NCI-H146 treated with DMSO at 0.1 percent for 48 hours (cell line): ENCODE data around the gene POLR3H.
"Not testable (repeated sequence)": the region's sequence is repeated elsewhere in the genome, so short reads cannot be mapped to it uniquely, and the experiment has no call there.

ENCODE experiments used
- DNase-seq: peaks from one replicate; lab custom pipeline; 2025; ENCODE audit not compliant: unreplicated experiment; lab: John Stamatoyannopoulos, UW

POLR3H gene

DNA sequence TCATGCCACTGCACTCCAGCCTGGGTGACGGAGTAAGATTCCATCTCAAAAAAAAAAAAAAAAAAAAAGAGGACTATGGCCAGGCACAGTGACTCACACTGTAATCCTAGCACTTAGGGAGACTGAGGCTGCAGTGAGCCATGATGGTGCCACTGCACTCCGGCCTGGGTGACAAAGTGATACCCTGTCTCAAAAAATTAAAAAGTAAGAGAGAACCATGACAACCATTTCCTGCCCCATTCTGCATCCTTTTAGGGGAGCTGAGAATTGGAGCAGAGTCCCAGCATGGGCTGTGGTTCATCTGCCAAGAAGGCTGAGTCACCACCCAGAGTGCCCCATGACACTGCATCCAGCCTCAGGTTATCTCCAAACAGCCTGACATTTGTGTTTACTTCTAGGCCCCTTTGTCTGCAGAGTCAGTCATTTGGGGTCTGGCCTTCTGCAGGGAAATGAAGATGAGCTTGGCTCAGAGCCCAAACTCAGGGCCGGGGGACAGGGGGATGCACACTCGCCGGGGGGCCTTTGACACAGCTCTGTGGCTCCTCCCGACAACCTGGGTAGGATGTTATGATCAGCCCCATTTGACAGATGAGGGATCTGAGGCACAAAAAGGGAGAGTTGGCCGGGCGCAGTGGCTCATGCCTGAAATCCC is 21.3 kb upstream of the POLR3H start:
- DNase-seq = no peak

DNA sequence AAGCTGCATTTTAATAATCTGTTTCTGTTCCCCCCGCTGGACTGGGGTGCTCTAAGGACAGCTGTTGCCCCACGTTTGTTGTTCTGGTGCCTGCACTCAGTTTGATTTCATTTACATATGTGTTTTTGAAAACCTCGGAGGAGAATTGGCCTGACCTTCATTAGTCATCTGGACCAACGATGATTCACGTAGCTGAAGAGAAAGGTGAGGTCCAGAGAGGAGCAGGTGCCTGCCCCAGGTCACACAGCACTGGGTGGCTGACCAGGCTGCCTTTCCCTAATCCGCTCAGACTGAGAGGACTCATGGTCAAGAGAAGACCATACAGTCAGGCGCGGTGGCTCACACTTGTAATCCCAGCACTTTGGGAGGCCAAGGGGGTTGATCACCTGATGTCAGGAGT is 20.3 kb upstream of the POLR3H start:
- no peak for DNase-seq

DNA sequence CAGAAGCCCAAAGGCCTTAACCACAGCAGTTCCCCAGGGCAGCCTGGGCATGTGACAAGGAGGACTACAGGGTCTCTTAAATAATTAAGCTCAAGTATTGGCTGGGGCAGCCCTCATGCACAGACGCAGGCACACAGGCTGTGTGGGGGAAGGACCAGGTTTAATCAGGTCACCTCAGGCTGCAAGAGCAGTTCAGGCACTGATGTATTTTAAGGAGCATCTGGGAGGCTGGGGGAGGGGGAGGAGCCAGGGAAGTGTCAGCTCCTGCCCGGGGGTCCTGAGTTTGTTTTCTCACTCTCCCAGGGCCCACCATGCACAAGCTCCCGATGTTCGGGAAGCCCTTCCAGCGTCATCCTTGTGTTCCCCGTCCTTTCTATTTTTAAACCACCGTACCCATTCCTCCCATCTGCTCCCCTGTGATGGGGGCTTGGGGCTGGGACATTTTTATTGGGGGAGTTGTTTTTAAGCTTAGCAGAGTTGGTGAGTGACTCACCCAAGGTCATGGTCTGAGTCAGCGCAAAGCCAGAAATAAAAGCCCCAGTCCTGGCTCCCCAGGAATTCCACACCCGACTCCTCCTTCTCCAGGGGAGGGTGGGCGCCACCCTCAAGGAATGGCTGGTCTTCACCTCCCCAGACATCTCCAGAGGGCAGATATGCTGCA is 18.9 kb upstream of the POLR3H start:
- DNase-seq = no peak

DNA sequence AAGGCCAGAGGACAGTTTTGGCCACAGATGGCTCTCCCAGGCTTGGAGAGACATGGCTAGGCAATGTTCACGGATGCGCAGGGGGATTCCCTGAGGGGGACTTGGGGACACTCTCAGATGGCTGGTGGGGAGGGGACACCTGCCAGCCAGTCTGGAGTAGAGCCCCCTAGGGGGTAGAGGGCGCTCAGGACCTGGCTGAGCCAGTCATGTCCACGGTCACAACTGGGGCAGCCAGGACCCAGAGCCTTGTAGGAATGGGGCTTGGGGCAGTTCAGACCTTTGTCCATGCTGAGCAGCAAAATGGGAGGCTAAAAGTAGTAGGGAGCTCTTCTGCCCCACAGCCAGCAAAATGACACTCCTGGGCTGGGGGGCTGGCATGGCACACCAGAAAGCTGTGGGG is 18.2 kb upstream of the POLR3H start:
- no peak for DNase-seq

DNA sequence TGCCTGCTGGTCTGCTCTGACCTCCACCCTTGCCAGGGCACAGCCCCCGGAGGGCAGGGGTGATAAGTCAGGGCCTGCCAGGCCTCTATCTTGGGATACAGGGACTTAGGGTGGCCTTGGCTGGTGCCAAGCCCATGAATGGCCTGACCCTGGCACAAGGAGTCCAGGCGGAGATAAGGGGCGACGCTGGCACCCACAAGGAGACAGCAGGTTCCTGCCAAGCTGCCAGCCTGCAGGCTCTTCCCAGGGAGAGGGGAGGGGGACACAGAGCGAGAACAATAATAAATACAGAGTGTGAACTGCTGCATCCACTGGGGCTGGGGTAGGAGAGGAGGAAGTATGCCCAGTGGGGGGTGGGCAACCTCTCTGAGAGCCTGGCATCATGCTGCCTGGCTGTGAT is 17.5 kb upstream of the POLR3H start:
- DNase-seq = no peak

DNA sequence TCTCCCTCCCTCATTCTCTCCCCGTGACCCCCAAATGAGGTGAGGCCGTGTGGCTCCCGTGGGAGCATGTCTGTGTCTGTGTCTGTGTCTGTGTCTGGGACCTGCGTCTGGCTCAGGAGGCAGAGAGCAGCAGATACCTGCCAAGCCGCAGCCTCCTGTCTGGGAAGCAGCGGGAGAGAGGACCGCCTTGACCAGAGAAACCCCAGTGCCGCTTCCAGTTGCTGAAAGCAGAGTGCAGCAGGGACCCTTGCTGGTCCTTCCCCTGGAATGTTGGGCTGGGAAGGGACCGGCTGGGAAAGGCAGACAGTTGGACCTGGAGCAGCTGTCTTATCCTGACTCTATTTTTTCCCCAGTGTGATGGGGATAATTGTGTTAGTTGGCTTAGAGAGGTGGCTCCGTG is 17.1 kb upstream of the POLR3H start:
- no peak for DNase-seq

DNA sequence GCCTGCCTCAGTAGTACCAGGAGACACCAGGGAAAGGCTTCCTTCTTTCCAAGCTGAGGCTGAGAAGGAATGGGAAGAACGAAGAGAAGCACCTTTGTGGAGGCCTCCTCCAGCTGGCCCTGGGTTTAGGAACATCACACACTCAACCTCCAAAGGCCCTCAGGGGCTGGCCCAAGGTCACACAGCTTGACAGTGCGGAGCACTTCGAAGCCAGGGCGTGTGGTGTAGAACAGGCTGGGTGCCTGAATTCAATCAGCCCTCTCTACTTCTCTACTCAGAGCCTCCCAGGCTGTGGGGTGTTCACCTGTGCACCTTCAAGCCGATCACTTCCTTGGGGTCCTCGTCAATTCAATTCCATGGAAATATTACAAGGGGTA is 15.8 kb upstream of the POLR3H start:
- no peak for DNase-seq

DNA sequence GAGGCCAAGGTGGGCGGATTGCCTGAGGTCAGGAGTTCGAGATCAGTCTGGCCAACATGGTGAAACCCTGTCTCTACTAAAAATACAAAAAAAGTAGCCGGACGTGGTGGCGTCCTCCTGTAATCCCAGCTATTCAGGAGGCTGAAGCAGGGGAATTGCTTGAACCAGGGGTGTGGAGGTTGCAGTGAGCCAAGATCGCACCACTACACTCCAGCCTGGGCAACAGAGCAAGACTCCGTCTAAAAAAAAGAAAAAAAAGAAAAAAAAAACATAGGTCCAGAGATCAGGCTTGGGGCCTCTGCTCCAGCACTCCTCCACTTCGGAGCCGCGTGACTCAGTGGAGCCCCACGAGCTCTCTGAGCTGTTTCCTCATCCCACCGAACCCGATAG is 14.0 kb upstream of the POLR3H start:
- DNase-seq = not testable (repeated sequence)

DNA sequence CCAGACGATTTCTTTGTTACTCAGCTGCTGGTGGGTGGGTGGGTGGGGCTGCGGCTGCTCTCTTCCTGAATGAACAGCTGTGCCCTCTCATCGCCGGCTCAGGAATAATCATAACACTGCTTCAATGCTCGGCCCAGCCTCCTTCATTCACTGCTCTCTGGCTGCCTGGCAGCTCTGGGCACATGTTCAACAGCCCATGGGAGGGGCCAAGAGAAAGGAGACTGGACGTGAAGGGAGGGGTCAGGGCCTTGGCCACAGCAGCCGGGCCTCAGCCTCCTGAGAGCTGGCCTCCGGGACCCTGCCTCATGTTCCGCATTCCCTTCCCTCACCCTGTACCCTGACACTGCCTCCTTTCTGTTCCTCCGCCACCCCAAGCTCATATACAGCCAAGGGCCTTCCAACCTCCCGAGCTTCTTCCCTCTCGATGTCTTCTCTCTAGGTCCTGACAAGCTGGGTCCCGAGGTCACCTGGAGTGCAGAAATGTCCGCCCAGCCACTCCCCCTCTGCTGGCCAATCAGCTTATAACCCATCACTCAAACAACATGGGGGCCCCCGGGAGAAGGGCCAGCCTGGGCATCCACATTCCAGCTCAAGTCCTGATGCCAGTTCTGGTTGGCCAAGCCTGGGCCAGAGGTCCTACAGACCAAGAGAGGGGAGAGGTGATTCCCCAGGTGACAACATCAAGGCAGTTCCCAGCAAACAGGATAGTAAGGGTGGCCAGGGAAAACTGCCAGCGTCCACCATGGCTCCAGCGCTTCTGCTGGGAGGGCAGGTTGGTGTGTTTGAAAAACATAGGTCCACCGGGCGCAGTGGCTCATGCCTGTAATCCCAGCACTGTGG is 13.4 kb upstream of the POLR3H start:
- DNase-seq = no peak

DNA sequence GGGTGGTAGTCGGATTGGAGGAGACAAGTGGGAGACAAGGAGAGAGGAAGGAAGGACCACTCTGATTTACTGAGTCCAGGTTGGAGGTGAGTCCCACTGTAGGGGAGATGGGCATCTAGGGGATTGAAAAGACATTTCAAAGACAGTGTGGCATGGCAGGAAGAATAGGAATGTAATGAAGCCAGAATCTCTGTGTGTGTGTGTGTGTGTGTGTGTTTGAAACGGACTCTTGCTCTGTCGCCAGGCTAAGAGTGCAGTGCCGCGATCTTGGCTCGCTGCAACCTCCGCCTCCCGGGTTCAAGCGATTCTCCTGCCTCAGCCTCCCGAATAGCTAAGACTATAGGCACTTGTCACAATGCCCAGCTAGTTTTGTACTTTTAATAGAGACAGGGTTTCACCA is 12.3 kb upstream of the POLR3H start:
- DNase-seq = no peak

DNA sequence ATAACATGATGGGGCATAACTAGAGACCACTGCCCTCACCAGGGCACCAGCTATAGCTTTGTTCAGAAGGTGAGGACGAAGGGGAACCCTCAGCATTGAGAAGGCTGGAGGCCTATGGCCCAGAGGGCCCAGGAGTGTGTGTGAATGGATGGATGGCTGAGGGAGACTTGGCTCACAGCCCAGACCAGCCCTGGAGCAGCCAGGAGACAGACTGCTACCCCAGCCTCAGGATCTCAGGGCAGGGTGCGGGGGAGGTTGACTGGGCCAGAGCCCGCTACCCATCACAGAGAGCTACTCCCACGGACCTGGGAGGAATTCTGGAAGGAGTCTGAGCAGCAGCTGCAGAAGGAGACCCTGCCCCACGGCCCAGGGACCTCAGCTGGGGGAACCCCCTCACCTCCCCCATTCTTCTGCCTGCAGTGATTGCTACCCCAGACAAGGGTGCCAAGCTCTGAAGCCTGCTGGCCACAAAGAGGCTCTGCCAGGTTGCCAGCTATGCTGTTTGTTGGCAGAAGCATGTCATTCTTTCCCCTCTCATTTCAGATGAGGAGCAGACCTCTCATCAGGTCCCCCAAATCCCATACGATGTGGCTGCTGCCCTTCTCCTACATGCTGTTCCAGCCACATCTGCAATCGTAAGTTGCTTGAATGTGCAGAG is 11.2 kb upstream of the POLR3H start:
- no peak for DNase-seq

DNA sequence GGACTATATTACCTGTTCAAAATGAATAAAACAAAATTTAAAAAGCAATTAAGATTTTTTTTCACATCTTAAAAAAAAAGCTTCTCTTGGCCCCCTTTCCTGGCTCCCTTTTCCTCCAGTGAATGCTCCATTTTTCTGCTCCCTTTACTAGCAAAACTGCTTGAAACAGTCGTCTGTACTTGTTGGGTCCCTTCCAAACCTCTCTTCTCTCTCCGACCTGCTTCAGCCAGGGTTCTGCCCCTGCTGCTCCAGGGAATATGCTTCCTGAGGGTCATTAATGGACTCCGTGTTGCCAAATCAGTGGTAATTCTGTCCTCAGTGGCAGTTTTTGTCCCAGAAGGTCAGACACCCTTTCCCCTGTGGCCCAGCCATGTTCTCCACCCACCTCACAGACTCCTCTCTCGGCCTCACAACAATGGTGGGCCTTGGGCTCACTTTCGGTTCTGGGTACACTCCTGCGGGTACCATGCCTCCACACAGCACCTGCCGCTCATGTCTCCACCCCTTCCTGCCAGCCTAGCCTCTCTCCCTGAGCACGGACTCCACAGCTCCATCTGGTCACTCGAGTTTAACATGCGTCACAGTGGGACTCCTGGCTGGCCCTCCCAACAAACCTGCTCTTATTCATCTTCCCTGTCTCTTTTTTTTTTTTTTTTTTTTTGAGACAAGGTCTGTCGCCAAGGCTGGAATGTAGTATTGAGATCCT is 7.8 kb upstream of the POLR3H start:
- no peak for DNase-seq

DNA sequence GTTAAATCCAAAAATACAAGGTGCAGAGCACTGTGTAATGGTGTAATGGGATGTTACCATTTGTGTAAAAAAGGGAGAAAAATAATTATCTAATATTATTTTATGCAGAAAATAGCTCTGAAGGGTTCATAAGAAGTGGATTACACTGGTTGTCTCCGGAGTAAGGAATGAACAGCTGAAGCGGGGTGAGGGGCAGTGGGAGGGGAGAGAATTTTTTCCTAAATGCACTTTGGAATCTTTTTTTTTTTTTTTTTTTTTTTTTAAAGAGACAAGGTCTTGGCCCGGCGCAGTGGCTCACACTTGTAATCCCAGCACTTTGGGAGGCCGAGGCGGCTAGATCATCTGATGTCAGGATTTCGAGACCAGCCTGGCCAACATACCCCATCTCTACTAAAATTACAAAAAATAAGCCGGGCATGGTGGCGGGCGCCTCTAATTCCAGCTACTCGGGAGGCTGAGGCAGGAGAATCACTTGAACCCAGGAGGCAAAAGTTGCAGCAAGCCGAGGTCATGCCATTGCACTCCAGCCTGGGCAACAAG is 6.8 kb upstream of the POLR3H start:
- no peak for DNase-seq

DNA sequence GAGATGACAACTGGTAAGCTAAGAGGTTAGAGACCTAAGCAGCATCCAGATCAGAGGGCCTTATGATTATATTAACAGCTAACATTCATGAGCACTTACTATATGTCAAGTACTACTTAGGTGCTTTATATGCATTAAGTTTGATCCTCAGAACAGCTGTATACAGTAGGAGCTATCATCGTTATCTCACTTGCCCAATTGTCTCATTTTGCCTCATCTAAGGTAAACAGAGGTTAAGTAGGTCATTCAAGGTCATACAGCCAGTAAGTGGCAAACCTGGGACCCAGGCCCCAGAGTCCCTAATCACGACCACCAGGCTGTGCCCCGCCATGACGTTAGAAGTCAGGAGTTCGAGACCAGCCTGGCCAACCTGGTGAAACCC is 4.6 kb upstream of the POLR3H start:
- no peak for DNase-seq

DNA sequence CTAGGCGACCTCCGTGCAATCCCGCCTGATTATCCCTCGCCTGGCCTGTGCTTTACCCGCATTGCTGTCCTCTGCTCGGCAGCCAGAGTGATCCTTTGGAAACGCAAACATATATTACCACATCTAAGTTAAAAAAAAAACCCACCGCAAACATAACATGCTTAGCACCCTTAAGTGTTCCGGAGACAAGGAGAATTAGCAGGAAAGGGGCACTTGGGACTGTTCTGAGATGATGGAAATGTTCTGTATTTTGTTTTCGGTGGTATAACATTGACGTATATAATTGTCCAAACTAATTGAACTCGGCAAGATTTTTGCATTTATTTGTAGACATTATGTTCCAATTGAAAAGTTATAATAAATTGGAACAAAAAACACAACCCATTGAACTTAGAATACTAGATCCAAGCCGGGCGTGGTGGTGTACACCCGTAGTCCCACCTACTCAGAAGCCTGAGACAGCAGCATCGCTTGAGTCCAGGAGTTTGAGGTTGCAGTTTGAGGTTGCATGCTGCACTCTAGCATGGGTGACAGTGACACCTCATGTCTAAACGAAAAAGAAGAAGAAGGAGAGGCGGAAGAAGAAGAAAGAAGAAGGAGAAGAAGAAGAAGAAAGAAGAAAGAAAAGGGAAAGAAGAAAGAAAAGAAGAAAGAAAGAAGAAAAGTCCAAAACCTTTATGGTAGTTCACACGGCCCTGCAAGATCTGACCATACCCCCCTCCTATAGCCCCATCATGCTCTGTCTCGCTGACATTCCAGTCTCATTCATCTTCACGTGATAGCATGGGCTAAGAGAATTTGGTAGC is 604 bp upstream of the POLR3H start:
- DNase-seq = no peak

DNA sequence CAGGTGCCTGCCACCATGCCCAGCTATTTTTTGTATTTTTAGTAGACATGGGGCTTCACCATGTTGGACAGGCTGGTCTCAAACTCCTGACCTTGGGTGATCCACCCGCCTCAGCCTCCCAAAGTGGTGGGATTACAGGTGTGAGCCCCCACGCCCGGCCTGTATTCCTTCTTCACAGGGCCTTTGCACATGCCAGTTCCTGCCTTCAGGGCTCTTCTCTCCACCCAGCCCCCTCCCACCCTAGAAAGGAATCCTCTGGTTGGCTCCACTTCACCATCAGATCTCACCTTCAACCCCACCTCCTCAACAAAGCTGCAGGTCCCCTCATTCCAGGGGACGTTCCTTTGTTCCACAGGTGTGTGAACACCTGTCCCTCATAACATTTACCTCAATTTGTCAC is 2.0 kb downstream of the POLR3H start:
- DNase-seq = no peak

DNA sequence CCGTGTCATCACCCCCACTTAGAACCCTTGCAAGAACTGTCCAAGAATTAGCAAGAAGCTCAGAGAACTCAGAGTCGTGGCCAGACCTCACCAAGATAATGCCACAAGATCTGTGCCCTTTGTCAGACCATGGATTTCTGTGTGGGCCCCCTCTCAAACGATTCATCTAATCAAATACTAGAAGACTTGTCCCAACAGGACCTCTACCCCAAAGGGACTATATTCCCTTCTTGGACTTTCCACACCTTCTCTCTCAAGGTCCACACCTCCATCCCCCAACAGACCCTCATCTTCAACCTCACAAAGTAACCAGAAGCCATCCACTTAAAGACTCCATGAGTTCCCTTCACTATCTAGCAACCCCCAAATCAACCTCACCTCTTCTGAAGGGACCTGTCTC is 2.8 kb downstream of the POLR3H start:
- no peak for DNase-seq

DNA sequence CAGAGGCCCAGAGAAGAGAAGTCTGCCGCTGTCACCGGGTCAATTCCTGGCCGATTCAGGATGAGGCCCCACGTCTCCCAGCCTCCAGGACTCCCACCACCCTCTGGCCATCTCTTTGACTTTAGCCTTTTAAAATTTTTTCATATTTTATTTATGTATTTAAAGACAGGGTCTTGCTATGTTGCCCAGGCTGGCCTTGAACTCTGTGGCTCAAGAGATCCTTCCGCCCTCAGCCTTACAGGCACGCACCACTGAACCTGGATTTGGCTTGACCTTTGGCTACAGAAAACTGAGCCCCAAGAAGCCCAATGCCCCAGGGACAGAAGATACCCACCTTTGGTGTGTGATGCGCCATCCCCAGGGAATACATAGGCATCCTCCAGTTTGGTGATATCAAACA is 3.9 kb downstream of the POLR3H start:
- no peak for DNase-seq

DNA sequence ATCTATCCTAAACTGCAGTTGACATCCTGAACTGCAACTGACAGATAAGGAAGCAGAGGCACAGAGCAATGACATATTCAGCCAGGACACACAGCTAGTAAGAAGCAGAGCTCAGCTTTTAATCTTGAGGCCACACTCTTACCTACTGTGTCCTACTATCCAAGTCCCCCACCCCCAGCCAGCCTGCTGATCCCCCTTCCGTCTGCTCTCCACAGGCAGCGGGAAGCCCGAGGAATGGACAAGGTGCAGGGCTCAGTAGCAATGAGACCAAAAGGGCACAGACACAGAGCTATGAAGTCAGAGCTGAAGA is 4.3 kb downstream of the POLR3H start:
- DNase-seq = no peak
